Measurements from ENCODE around the gene PFKFB3. TPM values are rescaled to one million over a fixed set of nuclear protein-coding genes. Genes with fewer than 3 reads are reported as not detected.

PFKFB3 gene
- total and polyA plus RNA-seq, 9 of the 15 experiments (the other 6 are each of a cell fraction or from before 2014, with no cell fraction given) = 0.46 to 21.6 (median 7.8) TPM

DNA sequence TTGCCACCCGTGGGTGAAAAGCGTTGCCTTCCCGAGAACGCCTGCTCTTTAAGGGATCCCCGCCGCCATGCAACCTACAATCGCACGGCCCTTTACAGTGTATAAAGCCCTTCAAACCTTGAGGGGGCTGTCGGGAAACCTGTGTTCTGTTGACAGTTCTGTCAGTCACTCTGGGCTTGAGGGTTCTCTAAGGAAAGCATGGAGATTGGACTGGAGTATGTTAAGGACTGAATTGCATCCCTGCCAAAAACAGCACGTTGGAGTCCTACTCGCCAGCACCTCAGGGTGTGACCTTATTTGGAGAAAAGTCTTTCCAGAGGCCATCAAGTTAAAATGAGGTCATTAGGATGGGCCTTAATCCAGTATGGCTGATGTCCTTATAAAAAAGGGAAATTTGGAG lies 70.6 kb downstream of the PFKFB3 start (continued):
- no peak for TF ChIP-seq ZNF263 (CRISPR knock-in tag; IDR thresholded peaks at IDR 0.05; ENCODE audit: borderline replicate concordance)
- no peak for TF ChIP-seq ZNF239 (CRISPR knock-in tag; IDR thresholded peaks at IDR 0.05)

DNA sequence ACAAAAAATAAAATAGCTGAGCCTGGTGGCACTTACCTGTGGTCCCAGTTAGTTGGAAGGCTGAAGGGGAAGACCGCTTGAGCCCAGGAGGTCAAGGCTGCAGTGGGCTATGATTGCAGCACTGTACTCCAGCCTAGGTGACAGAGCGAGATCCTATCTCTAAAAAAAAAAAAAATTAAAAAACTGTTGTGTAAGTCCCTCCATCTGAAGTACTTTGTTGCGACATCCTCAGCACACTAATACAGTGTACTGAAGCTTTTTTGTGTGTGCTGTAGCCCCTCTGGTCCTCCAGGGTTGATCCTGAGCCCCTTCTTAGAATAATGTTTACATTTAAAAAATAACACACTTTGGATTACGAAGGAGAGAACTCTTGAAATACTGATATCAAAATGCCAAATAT lies 71.3 kb downstream of the PFKFB3 start:
- no peak overlapping the region for H3K27ac ChIP-seq (ENCODE audit: extremely low read depth, low read depth, low read length)
- in situ Hi-C loops (cut with MboI) = no loop called here
- H3K27me3 ChIP-seq (ENCODE audit: control insufficient read depth in 2 of 2, insufficient read depth in 2 of 2, low read length in 2 of 2) = peaks cover 0 to 6% of the 10 kb centered on the region in 2 experiments; a peak in 1 of 5 replicates
- no peaks in the 10 kb centered on the region for H3K9me1 ChIP-seq (ENCODE audit: control insufficient read depth, insufficient read depth, low read length)
- WGBS (ENCODE audit: insufficient coverage, low coverage, missing lambda C conversion rate) = 40% methylated on average over 4 of the region's 4 CpGs
- intact Hi-C loops (cut with micrococcal nuclease) = no loop called here
- H3K4me3 ChIP-seq = no peak overlapping the region
- no peak overlapping the region for H2AFZ ChIP-seq (ENCODE audit: low read depth, low read length)
- H3K4me2 ChIP-seq (ENCODE audit: insufficient read depth, low read length) = no peak overlapping the region
- BruUV-seq (replicated peaks) = no TSS peak
- ATAC-seq (no peak), FAIRE-seq (no peak), DNase-seq (ENCODE audit: extremely low read depth in 1 of 4, low spot score in 3 of 4) (no peak)
- POLR2A ChIA-PET = interaction anchor here (0.6 to 0.8 kb wide), 2 partner anchors 13 to 577 kb away, joined by 3 to 4 read pairs; no protein-coding TSS in a partner anchor
- no peak overlapping the region for H3K9ac ChIP-seq (ENCODE audit: insufficient read depth in 1 of 2, low read depth in 2 of 2, low read length in 2 of 2)
- CTCF ChIA-PET (ENCODE audit: low intra/inter-chr PET ratio) = no interaction called here
- H3K4me1 ChIP-seq (replicated peaks in 1 of 2; ENCODE audit: control insufficient read depth in 2 of 2, insufficient read depth in 2 of 2, low read length in 2 of 2) = peaks cover 5 to 6% of the 10 kb centered on the region in 2 experiments
- H3K9me3 ChIP-seq (replicated peaks; ENCODE audit: control insufficient read depth, insufficient read depth, low read depth, low read length) = no peaks in the 10 kb centered on the region
- H3K36me3 ChIP-seq (ENCODE audit: control insufficient read depth, insufficient read depth, low read length) = no peaks in the 10 kb centered on the region
- TF ChIP-seq ZNF134 (CRISPR knock-in tag; conservative IDR thresholded peaks at IDR 0.05) (no peak), GATAD2A (IDR thresholded peaks at IDR 0.05) (no peak), NR1H2 (CRISPR knock-in tag; IDR thresholded peaks at IDR 0.05) (no peak), BHLHE40 (IDR thresholded peaks at IDR 0.05; ENCODE audit: low read length) (no peak), BCOR (IDR thresholded peaks at IDR 0.05) (no peak), CEBPG (CRISPR knock-in tag; IDR thresholded peaks at IDR 0.05) (no peak), CEBPG (tag; conservative IDR thresholded peaks at IDR 0.05 in 1 of 2, IDR thresholded peaks at IDR 0.05 in 1 of 2) (peak; percentile 59 to 70), ZNF253 (CRISPR knock-in tag; conservative IDR thresholded peaks at IDR 0.05) (no peak), KLF16 (IDR thresholded peaks at IDR 0.05) (no peak), ZNF408 (CRISPR knock-in tag; IDR thresholded peaks at IDR 0.05; ENCODE audit: low read depth) (no peak), ZNF79 (CRISPR knock-in tag; IDR thresholded peaks at IDR 0.05; ENCODE audit: low read depth) (no peak), SAFB2 (IDR thresholded peaks at IDR 0.05; ENCODE audit: borderline replicate concordance, low read depth, low read length, severe bottlenecking) (no peak), CEBPB (tag; IDR thresholded peaks at IDR 0.05) (peak; percentile 94), ATF1 (CRISPR knock-in tag; IDR thresholded peaks at IDR 0.05) (no peak), ATF1 (tag; IDR thresholded peaks at IDR 0.05) (no peak)
- TF ChIP-seq, protein P1, sequence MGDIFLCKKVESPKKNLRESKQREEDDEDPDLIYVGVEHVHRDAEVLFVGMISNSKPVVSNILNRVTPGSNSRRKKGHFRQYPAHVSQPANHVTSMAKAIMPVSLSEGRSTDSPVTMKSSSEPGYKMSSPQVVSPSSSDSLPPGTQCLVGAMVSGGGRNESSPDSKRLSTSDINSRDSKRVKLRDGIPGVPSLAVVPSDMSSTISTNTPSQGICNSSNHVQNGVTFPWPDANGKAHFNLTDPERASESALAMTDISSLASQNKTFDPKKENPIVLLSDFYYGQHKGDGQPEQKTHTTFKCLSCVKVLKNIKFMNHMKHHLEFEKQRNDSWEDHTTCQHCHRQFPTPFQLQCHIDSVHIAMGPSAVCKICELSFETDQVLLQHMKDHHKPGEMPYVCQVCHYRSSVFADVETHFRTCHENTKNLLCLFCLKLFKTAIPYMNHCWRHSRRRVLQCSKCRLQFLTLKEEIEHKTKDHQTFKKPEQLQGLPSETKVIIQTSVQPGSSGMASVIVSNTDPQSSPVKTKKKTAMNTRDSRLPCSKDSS (IDR thresholded peaks at IDR 0.05; ENCODE audit: low read depth, partially characterized antibody) = no peak
- TF ChIP-seq, protein P2, sequence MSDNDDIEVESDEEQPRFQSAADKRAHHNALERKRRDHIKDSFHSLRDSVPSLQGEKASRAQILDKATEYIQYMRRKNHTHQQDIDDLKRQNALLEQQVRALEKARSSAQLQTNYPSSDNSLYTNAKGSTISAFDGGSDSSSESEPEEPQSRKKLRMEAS (CRISPR knock-in tag; IDR thresholded peaks at IDR 0.05) = no peak
- TF ChIP-seq, protein P3, sequence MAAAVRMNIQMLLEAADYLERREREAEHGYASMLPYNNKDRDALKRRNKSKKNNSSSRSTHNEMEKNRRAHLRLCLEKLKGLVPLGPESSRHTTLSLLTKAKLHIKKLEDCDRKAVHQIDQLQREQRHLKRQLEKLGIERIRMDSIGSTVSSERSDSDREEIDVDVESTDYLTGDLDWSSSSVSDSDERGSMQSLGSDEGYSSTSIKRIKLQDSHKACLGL (CRISPR knock-in tag; IDR thresholded peaks at IDR 0.05; ENCODE audit: borderline replicate concordance, poor library complexity, severe bottlenecking) = no peak
- H3K79me2 ChIP-seq (ENCODE audit: control insufficient read depth, insufficient read depth, low read length) = no peaks in the 10 kb centered on the region
- no peaks in the 10 kb centered on the region for H4K20me1 ChIP-seq (replicated peaks; ENCODE audit: control insufficient read depth, insufficient read depth, low read length)
